Measurements from ENCODE around the gene GRID2IP.
"Not testable (repeated sequence)": the region's sequence is repeated elsewhere in the genome, so short reads cannot be mapped to it uniquely, and the experiment has no call there.

The GRID2IP gene

DNA sequence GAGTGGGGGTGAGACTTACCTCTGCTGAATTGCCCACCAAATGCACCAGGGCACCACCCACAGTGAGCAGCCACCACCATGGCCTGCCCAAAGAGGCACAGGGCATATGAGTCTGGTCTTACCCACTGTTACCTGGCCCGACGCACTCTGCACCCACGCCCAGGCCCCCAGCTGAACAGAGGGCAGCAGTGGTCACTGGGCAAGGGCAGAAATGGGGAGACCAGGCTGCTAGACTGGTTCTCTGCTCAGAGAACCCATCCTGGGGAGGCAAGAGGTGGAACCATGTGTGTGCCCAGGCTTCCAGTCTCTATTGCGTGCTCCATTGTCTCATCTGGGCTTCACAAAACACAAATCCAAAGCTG is 64.1 kb downstream of the GRID2IP start:
- DNase-seq (ENCODE audit: low read depth): no peak

DNA sequence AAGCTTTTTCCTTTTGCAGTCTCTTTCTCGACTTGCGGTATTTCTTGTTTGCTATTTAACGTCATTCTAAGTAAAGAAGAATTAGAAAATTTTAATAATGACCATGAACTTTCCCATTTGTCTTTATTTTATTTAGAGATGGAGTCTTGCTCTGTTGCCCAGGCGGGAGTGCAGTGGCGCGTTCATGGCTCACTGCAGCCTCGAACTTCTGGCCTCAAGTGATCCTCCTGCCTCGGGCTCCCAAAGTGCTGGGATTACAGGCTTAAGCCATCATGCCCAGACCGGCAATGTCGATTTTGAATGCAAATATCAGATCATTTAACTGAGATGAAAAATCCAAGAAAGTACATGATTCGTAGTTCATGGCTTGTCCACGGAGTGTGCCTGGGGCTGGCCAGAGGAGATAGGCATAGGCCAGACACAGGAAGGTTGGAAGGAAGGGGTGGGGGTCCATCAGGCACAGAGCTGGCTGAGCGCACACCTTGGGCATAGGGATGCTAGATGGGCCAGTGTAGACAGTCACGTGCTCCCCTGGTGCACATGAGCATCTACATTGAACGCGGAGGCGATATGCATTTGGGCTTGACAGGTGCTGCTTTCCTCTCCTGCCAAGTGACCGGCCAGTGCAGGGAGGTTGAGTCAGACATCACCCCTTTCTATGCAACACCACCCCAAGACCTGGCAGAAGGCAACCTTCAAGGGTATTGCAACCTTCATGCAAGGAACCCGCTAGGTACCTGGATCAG is 64.7 kb downstream of the GRID2IP start:
- DNase-seq (ENCODE audit: low read depth): no peak

GRCh38 chr7:6482743-6483119 is 68.5 kb downstream of the GRID2IP start:
- DNase-seq (ENCODE audit: low read depth): no peak

DNA sequence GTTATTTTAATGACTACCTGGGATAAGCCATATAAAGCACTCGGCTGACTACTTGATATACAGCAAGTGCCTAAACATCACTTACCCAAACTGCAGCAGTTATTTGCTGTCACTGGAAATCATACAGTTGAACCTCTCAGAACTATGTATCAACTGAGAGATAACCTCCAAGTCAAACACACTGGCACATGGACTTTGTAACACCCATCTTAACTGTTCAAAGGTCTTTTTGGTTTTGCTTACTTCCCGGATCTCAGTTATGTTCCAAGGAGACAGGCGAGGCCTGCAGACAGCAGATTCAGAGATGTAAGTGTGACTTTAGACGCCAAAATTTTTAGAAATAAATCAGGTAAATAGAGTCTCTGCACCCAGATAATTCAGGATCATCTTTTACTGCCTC is 69.0 kb downstream of the GRID2IP start:
- no peak for DNase-seq (ENCODE audit: low read depth)

- DNase-seq (ENCODE audit: low read depth): no peak
Observed at GRCh38 chr7:6481445-6481844, 69.8 kb downstream of the GRID2IP start.

- DNase-seq (ENCODE audit: low read depth): no peak
Observed at GRCh38 chr7:6480323-6480660, 71.0 kb downstream of the GRID2IP start.

DNA sequence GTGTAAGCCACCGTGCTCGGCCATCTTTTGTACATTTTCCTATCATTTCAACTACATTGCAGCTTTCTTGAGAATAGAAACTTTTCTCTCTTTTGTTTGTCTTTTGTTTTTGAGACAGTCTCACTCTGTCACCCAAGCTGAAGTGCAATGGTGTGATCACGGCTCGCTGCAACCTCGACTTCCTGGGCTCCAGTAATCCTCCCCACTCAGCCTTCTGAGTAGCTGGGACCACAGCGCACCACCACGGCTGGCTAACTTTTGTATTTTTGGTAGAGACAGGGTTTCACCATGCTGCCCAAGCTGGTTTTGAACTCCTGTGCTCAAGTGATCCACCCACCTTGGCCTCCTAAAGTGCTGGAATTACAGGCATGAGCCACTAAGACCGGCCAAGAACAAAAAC is 72.2 kb downstream of the GRID2IP start:
- no peak for DNase-seq (ENCODE audit: low read depth)

GRCh38 chr7:6478186-6478585 is 73.1 kb downstream of the GRID2IP start:
- no peak for DNase-seq (ENCODE audit: low read depth)

- no peak for DNase-seq (ENCODE audit: low read depth)
Observed at GRCh38 chr7:6477318-6477660, 74.0 kb downstream of the GRID2IP start.

DNA sequence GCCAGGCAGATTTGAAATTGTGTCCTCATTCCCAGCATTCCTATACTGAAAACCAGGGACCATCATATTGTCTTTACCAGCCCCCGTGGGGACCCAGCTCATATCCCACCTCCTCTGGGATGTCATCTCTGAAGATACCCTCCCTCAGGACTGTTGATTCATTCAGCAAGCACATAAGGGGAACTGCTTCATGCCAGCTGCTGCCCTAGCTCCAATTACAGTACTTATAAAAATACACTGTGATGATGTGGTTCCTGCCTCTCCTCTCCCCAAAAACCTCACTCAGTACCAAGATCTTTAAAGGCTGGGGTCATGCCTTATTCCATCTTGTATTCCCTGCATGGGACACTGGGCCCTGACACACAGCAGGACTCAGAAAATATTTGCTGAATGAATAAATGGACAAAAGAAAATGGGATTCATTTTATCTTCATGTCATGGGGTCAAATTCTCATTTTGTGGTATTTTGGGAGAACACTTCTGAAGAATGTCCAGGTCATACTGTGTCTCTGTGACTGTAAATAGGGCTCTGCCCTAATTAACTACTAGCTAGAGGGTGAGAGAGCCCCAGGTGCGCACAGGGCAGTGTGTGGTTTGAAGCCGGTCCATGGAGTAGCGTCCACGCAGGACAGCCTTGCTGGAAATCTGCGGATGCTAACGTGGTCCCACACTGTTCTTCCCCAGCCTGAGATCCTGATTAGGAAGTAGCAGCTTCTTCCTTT is 74.5 kb downstream of the GRID2IP start:
- DNase-seq (ENCODE audit: low read depth): no peak

GRCh38 chr7:6475433-6476186 is 75.7 kb downstream of the GRID2IP start:
- no peak for DNase-seq (ENCODE audit: low read depth)

DNA sequence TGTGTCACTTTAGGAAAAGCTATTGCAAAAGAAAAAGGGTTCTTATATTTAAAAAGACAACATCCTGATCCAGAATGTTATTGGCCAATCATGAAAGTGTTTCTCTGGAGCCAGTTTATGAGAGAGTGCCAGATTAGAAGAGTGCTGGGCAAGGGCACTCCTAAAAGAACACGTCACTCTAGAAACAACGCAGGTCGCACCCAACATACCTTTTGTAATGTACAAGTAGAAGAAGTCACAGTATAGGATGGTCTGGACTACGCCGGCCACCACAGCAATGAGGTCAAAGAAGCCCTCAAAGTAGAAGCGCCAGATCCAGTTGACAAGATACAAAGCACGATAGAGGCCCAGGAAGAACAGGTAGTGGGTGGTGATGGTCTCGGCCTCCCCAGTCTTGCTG is 85.4 kb downstream of the GRID2IP start:
- no peak for DNase-seq (ENCODE audit: low read depth)

DNA sequence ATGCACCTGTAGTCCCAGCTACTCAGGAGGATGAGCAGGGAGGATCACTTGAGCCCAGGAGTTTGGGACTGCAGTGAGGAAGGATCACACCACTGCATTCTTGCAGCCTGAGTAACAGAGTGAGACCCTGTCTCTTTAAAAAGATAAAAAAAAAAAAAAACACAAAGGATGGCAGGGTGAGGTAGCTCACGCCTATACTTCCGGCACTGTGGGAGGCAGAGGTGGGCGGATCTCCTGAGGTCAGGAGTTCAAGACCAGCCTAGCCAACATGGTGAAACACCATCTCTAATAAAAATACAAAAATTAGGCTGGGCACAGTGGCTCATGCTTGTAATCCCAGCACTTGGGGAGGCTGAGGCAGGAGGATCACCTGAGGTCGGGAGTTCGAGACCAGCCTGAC is 87.7 kb downstream of the GRID2IP start:
- DNase-seq (ENCODE audit: low read depth): not testable (repeated sequence)

DNA sequence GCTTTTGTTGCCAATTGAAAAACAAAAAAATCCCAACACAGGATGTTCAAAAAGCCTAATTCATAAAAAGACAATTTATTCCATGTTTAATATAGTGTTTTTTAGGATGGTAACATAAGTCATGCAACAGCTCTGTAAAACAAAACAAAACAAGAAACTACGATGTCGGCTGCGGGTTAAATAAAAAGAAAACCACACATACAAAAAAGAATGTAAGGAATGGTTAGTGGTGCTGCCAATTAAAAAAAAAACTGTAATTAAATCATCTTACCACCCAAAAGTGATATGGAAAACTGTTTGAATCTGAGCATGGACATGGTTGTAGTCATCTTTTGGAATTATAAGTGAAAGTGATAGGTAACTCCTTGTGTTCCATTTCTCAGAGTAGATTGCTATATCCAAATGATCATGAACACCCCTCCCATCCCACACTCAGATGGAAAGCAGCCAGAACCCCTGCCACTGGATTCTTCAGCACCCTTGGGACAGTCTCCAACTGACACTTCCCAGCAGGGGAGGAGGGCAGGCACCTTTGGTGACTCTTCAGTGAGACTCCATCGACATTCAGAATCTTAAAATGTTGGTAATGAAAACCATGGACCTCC is 89.2 kb downstream of the GRID2IP start:
- DNase-seq (ENCODE audit: low read depth): no peak

DNA sequence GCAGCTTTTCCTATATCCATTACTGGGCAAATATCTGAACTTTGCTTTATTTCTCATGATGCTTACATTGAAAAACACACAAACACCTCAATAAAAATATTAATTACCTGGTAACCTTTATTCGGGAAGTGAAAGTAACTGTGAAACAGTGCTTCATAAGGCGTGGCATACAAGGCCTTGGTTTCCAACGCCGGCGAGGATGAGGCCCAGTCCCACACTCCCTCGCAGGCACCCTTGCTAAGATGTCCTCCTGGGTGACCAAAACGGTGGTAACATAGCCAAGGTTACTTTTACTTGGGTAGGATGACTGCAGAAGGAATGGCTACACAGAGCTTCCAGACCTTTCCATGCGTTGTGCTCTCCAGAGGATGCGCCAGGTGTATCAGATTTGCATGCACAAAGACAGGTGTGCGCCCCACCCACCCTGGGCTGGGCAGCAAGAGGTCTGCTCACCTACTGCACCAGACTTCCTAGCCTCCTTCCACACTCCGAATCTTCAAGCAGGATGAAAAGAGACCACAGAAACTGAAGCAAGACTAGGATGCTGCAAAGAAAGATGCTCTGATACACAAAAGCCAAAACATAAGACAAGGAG is 90.2 kb downstream of the GRID2IP start:
- DNase-seq (ENCODE audit: low read depth): no peak

DNA sequence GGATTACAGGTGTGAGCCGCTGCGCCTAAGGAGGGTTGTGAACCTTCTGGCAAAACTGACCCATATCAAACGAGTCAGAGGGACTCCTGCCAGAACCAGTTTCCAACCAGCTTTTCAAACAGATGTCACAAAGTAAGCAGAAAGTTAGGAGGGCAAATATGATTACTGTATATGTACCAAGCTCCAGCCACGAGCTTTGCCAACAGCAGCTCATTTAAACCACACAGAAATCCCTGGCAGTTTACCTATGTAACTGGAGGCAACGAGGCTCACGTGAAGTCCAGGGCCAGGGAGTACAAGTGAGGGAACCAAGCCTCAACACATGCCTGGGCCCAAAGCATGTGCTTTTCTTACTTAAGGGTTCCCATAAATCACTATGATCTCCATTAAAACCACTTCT is 91.0 kb downstream of the GRID2IP start:
- no peak for DNase-seq (ENCODE audit: low read depth)

DNA sequence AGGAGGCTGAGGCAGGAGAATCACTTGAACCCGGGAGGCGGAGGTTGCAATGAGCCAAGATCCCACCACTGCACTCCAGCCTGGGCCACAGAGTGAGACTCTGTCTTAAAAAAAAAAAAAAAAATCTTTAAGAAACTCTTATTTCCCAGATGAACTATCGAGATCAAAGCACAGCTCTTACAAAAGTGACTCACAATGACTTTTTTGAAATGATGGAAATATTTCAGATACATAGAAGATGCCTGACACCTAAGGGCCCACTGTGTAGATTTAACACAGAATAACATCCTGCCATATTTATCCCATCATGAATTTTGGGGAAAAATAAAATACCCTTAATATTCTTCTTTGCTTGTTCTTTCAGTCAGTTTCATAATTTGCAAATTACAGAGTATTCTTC is 92.6 kb downstream of the GRID2IP start:
- DNase-seq (ENCODE audit: low read depth): not testable (repeated sequence)

DNA sequence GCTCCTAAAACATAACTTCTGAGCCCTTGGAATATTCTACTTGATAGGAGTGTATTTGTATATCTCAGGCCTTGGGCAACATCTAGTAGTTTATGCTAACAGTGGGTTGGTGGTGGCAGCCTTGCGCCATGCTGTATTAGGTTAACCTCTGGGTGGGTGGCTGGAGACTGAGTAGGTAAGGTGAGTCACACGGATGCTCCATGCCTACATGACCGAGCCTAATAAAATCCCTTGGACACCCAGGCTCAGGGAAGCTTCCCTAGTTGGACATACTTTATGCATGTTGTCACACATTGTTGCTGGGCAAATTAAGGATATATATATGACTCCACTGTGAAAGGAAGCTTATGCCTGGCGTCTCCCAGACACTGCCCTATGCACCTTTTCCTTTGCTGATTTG is 97.5 kb downstream of the GRID2IP start:
- DNase-seq (ENCODE audit: low read depth): peak; percentile 61

DNA sequence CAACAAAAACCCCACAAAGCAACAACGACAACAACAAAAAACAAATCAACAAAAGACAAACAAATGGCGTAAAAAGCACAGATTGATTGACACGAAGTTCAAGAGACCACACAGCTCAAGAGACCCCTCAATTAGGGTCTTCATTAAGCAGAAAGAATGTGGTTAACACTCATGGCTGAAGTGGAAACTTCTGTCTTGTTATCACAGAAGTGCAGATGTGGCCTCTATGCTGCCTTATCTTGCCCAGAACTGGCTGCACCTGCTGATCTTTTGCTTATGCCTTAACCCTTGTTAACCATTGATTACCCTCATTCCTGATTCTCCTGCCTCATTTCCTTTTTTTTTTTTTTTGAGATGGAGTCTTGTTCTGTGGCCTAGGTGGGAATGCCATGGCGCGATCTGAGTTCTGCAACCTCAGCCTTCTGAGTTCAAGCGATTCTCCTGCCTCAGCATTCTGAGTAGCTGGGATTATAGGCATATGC is 100.0 kb downstream of the GRID2IP start:
- DNase-seq (ENCODE audit: low read depth): no peak

GRCh38 chr7:6450591-6450990 is 100.7 kb downstream of the GRID2IP start:
- not testable (repeated sequence) for DNase-seq (ENCODE audit: low read depth)

DNA sequence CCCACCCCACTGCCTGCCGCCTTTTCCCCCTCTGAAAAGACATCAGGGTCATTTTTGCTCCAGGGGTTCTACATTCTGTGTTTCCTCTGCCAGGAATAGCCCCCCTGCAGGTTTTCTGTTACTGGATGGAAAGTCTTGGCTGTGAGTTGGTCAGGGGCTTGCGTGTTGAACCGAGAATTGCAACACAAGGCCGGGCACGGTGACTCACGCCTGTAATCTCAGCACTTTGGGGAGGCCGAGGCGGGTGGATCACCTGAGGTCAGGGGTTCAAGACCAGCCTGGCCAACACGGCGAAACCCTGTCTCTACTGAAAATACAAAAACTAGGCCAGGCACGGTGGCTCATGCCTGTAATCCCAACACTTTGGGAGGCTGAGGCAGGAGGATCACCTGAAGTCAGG is 101.4 kb downstream of the GRID2IP start:
- DNase-seq (ENCODE audit: low read depth): not testable (repeated sequence)

DNA sequence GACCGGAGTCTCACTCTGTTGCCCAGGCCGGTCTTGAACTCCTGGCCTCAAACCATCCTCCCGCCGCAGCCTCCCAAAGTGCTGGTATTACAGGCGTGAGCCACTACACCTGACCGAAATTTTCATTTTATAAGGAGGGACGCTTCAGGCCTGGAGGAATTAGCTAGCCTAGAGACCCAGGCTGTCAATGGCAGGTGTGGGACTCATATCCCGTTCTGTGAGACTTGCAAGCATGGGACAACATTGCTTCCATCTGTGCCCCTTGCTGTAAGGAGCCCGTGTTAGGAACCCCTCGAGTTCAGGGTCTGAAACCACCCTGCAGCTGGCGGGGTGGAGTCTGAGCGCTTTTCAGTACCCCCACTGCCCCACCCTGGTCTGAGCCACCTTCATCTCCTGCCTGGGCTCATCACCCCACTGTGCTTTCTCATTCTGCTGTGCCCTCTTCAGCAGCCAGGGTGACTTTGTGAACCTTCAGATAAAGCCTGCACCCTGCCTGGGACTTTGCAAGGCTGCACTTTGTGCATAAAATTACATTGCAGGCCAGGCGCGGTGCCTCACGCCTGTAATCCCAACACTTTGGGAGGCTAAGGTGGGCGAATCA is 102.2 kb downstream of the GRID2IP start:
- DNase-seq (ENCODE audit: low read depth): no peak
